ENCODE data around the gene GRK4. TPM values are rescaled to one million over a fixed set of nuclear protein-coding genes. Genes with fewer than 3 reads are reported as not detected.
"Not testable (repeated sequence)": the region's sequence is repeated elsewhere in the genome, so short reads cannot be mapped to it uniquely, and the experiment has no call there.

The GRK4 gene
- total RNA-seq, 1 donor from 2014 or later = 4.0 TPM

DNA sequence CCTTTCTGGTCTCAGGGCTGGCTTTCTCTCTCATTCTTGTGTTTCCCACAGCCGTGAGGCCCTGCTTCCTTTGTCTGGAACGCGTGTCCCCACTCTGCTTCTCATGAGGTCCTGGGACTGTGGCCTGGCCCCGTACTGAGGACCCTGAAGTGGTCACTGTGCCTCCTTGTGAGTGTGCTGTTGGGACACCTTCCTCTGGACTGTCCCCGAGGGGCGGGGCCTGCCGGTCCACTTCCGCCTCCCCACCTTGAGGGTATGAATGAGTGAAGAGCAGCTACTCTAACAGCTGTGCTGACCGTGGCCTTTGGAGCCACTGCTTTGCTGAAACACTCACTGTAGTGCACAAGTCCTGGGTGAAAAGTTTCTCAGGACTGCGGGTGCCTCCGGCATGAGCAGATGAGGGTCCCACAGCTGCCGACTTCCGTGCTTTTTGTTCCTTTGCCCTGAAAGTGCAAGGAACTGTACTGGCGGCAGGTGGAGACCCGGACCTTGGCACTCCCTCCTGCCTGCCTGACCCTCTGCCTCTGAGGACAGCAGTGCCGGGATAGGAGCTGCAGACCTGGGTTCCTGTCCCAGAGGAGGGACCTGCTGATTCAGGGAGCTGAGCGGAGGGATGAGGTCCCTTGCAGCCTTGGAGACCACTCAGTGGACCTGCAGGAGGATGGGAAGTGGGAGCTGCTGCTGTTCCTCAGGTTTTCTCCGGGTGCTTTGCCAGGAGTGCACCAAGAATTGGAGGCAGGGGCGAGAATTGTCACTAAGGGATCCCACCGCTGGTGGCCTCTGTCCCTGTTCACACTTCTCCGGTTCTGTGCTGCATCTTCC lies 73.0 kb downstream of the GRK4 start:
- intact Hi-C loops (cut with micrococcal nuclease) = no loop called here

DNA sequence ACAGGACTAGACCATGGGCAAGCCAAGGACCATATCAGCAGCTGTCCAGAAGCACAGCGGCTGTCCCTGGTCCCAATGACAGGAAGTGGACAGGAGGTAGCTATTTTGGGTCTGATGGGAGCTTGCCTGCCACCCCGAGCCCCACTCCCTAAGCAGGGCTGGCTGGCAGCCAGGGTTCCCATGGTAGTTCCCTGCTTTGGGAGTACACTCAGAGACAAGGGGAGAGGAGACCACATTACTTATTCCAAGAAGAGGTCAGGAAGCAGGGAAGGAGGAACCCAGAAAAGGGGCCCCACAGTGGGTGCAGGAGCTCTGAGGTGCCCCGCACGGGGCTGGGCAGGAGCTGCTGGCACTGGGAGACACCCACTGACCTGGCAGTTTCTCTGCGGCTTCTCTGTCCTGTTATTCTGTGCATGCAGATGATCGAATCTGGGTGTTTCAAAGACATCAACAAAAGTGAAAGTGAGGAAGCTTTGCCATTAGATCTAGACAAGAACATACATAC lies 74.6 kb downstream of the GRK4 start:
- intact Hi-C loops (cut with micrococcal nuclease) = loop anchor here (1.0 kb wide), 3 partner anchors 60 to 274 kb away; no protein-coding TSS in a partner anchor

DNA sequence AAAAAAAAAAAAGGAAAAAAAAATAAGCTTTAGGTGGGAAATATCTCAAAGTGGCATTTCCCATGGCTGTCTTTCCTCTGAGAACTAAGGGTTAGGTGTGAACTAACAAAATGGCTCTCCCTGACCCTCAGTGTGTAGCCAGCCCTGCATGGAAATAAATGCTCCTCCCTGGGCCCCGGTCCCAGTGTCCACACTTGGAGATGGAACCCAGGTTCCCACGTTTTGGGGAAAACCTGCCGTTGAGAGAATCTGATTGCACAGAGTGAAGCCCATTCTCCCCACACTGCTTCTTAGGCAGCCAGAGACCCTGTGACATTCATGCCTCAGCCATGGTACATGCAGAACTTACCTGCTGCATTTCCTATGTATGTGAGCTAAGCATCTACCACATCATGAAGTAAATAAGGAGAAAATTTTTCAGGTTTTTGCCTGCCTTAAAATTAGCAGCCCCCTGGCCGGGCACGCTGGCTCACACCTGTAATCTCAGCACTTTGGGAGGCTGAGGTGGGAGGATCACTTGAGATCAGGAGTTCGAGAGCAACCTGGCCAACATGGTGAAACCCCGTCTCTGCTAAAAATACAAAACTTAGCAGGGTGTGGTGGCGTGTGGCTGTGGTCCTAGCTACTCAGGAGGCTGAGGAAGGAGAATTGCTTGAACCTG lies 76.5 kb downstream of the GRK4 start:
- intact Hi-C loops (cut with micrococcal nuclease) = loop anchor here (2.0 kb wide), 1 partner anchor 283 kb away; the partner anchor contains the start of gene TNIP2

DNA sequence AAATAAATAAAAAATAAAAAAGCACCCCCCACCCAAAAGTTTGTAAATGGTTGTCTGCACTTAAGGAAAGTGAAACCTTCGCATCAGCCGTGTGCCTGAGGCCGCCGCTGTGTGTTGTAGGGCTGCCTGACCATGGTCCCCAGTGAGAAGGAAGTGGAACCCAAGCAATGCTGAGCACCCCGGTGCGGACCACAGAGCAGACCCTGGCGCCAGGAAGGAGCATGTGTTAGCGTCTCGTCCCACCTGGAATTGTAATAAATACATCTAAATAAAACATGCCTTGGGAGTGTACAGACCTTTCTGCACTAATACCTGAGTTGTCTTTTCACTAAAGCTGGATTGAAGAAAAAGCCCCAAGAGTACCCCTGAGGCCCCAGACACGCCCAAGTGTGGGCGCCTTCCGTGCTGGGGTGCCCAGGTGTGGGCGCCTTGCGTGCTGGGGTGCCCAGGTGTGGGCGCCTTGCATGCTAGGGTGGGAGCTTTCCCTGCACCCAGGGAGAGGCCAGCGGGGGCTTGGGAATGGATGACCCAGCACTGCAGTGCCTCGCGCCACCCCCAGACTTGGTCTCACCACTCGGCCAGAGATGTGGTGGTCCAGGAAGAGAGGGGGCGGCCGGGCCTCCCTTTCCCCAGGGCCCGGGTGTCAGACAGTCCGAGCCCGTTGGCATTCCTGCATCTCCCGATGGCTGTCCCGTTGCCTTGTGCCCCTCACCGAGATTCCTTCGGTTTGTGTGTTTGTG lies 77.3 kb downstream of the GRK4 start:
- intact Hi-C loops (cut with micrococcal nuclease) = loop anchor here (2.0 kb wide), 1 partner anchor 284 kb away; the partner anchor contains the start of gene TNIP2

DNA sequence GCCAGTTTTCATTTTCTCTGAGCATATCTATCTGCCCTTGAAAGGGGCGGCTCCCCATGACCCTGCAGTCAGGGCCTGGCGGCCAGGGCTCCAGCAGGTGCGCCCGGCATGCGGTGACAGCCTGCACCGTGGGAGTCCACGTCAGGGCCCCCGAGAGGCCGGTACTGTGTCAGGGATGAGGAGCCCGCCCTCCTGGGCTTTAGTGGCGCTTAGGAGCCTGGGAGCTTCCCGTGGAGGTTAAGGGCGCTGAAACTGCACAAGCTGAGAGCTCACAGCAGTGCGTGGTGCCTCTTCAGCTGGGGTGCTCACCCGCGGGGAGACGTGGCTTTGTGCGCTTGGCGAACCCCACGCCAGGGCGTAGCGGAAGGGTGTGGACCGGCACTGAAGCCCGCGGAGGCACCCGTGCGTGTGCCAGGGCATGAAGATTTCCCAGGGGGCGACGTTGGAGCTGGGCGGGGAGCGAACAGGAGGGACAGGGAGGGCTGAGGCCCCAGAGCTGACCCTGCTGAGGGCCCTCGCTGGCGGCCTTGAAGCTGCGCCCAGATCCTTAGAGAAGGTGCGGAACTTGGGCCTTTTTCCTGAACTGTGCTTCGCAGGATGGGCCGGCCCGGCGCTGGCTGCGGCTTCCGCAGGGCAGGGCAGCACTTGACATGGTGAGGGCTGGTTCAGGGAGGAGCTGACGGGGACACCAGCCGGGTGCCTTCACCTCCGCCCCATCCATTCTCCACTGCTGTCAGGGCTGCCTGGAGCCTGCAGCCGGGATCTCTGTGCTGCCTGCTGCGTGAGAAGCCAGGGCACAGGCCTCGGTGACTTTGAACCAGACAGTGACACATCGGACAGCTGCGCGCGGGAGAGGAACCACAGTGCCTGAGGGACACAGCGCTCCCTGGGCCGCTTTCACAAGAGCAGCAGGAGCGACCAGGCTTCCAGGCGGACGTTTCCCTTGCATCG lies 78.1 kb downstream of the GRK4 start:
- intact Hi-C loops (cut with micrococcal nuclease) = loop anchor here (2.0 kb wide), 1 partner anchor 285 kb away; the partner anchor contains the start of gene TNIP2

DNA sequence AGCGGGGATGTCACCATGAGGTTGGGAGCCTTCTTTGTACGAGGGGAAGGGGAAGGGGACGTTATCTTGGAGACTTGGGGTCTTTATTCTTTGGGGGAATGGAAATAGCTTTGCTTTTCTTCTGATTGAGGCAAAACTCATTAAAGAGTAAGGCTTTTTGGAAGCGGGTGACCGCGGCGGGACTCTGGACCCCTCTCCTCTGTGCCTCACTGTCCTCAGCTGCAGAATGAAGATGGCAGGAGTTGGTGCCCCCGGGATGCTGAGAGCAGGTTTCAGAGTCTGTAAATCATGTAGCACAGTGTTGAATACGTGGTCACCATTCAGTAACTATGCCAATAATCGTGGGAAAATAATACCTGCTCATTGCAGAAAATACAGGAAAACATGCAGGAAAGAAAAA lies 78.9 kb downstream of the GRK4 start:
- intact Hi-C loops (cut with micrococcal nuclease) = no loop called here

DNA sequence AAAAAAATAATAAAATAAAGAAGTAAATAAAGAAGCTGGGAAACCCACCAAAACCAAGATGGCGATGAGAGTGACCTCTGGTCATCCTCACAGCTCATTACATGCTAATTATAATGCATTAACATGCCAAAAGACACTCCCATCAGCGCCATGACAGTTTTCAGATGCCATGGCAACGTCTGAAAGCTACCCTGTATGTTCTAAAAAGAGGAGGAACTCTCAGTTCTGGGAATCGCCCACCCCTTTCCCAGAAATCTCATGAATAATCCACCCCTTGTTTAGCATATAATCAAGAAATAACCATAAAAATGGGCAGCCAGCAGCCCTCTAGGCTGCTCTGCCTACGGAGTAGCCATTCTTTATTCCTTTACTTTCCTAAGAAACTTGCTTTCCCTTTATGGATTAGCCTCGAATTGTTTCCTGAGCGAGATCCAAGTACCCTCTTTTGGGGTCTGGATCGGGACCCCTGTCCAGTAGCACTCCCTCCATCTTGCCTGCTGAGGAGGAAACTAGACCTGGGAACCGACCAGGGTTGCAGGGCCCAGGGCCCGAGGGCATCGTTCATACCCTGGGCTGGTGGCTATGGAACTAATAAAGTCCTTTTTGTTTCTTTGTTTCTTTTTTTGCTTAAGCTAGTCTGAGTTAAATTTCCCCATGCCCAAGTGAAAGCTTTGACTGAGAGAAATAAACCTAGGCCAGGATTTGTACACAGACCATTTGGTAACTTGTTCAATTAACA lies 80.1 kb downstream of the GRK4 start:
- intact Hi-C loops (cut with micrococcal nuclease) = no loop called here

DNA sequence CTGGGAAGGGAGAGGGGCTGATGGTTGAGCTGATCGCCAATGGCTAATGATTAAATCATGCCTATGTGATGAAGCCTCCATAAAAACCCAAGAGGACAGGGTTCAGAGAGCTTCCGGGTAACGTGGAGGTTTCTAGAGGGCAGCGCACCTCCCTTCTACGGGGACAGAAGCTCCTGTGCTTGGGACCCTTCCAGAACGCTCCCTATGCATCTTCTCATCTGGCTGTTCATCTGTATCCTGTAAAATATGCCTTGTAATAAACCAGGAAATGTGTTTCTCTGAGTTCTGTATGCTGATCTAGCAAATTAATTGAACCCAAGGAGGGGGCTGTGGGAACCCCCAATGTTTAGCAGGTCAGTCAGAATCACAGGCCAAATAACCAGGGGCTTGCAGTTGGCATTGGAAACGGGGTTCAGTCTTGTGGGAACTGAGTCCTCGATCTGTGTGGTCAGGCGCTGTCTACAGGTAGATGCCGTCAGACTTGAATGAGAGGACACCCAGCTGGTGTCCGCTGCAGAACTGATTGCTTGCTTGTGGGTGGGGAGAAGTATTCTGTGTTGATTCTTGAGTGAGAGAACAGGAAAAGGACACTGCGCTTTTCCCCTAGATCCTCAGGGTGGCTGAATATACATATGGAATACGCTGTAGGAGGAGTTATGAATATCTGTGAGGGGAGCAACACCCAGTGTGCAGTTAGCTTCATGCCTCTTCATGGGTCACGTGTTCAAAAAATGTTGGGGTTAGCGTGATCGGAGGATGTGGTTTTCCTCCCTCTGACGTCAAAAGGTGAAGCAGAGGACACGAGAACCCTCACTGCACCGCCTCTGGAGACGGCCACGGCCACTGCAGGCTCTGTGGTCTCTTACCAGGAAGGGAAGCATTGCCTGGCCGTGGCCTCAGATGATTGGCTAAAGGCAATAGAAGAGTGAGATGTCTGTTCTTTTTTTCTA lies 81.8 kb downstream of the GRK4 start:
- intact Hi-C loops (cut with micrococcal nuclease) = loop anchor here (5.0 kb wide), 4 partner anchors 42 to 628 kb away; partner anchors contain the start of genes ADD1, CFAP99, LRPAP1 and ZFYVE28

DNA sequence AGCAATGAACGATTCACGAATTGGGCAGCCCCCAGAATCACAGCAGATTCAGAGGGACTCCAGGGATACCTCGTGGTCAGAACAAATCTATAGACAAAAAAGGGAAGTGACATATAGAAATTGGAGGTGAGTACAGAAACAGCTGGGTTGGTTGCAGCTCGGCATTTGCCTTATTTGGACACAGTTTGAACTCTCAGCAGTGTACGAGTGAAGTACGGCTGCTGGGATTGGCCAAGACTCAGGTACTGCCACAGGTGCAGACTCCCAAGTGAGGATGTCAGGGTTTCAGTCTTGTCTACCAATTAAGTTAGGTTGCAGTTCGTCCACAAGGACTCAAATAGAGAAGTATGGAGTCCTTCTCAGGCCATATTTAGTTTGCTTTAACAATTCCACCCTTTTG lies 82.8 kb downstream of the GRK4 start:
- intact Hi-C loops (cut with micrococcal nuclease) = loop anchor here (2.0 to 5.0 kb wide), 5 partner anchors 41 to 629 kb away; partner anchors contain the start of genes ADD1, CFAP99, LRPAP1 and ZFYVE28

DNA sequence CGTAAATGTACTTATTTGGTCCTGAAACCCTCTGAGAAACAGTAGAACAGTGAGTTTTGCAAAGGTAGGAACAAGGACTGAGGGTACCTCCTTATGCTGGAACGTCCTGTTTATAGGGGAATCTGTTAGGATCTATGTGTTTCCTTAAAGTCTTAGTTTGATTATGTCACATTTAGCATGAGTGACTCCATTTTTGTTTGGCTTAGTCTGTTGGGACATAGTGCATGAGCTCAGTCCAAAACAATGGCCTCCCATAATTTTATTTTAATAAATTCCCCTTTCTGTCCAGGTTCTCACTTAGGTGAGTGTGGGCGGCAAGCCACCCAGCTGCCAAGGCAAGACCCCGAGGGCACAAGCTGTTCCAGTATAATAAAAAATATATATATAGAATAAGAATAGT lies 83.3 kb downstream of the GRK4 start:
- intact Hi-C loops (cut with micrococcal nuclease) = loop anchor here (1.0 to 5.0 kb wide), 11 partner anchors 28 to 804 kb away; partner anchors contain the start of genes ADD1, CFAP99, GRK4 and HAUS3

DNA sequence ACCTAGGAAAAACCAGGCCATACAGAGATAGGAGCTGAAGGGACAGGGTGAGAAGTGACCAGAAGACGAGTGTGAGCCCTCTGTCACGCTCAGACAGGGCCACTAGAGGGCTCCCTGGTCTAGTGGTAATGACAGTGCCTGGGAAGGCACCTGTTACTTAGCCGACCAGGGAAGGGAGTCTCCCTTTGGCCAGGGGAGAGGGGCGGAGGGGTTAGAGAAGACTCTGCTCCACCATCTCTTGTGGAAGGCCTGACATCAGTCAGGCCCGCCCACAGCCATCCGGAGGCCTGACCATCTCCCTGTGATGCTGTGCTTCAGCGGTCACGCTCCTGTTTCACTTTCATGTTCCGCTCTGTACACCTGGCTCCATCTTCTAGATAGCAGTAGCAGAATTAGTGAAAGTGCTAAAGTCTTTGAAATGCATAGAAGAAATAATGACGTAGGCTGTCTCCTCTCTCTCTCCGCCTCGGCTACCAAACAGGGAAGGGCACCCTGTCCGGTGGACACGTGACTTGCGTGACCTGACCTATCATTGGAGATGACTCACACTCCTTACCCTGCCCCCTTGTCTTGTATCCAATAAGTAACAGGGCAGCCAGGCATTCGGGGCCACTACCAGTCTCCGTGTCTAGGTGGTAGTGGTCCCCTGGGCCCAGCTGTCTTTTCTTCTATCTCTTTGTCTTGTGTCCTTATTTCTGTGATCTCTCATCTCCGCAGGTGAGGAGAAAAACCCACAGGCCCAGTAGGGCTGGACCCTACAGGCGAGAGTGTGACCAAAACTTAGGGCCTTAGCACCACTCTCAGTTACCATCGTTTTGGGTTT lies 84.3 kb downstream of the GRK4 start:
- intact Hi-C loops (cut with micrococcal nuclease) = loop anchor here (1.0 to 5.0 kb wide), 11 partner anchors 27 to 805 kb away; partner anchors contain the start of genes ADD1, CFAP99, GRK4 and HAUS3

DNA sequence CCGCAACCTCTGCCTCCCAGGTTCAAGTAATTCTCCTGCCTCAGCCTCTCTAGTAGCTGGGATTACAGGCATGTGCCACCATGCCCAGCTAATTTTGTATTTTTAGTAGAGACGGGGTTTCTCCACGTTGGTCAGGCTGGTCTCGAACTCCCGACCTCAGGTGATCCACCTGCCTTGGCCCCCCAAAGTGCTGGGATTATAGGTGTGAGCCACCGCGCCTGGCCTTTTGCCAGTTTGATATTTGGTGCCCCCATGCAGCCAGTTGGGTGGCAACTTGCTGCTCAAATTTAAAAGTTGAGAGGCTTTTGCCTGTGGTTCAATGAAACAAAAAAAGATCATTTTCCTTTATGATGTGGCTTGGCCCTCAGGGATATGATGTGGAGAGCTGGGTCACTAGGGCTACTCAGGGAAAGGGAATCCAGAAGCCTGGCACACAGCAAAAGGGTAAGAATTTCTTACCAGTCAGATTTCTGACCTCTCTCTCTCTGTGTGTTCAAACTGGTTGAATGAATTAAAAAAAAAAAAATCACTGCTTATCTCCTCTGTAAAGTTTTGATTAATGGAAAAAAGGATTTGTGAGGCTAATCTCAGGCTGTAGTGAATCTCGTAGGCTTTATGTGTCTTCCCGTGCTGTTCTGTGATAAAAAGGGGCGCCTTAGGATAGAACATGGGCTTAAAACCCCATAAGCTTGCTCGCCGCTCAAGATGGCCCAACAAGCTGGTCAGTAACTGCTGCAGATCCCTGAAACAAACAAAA lies 87.9 kb downstream of the GRK4 start:
- intact Hi-C loops (cut with micrococcal nuclease) = not testable (repeated sequence)

DNA sequence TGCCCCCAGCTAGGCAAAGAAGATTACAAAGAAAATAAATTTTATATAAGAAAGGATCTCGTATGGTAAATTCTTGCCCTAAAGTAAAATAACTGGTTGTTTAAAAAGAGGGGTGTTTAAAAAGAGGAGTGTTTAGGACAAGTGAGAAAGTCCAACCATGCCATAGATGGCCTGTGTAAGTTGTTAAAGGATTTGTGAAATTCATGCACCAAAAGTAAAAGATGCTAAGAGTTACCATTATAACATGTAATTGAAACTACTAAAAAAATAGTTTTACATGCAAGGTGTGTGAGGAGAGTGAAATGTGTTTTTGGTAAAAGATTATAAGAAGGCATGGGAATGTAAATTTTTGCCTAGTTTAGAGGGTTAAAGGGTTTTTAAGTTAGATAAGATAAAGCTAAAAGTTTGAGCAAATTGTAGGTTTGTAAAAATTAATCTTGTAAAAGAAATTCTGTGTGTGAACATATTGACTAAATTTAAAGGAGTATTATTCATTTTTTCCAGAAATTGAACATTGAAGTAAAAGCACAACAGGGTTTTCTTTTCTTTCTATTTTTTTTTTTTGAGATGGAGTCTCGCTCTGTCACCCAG lies 90.9 kb downstream of the GRK4 start:
- intact Hi-C loops (cut with micrococcal nuclease) = no loop called here

DNA sequence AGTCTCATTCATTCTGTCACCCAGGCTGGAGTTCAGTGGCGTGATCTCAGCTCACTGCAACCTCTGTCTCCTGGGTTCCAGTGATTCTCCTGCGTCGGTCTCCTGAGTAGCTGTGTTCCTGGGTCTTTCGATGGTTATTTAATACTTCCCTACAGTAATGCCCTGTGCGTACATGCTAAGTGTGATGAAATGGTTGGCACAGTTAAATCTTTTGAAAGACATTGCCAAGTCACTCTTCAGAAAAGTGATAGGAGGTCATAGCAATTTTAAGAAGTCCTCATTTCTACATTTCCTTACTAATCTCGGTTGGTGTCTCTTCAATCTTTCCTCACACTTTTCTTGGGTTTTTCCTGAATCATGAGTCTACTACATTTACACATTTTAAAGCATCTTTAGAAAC lies 96.6 kb downstream of the GRK4 start:
- intact Hi-C loops (cut with micrococcal nuclease) = no loop called here

DNA sequence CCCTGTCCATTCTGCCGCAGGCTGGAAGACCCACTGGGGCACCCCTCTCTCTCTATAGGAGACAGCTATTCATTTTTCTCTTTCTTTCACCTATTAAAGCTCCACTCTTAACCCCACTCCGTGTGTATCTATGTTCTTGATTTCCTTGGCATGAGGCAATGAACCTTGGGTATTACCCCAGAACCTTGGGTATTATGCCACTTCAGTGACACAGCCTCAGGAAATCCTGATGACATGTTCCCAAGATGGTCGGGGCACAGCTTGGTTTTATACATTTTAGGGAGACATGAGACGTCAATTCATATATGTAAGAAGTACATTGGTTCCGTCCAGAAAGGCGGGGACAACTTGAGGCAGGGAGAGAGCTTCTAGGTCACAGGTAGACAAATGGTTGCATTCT lies 97.6 kb downstream of the GRK4 start:
- intact Hi-C loops (cut with micrococcal nuclease) = no loop called here

DNA sequence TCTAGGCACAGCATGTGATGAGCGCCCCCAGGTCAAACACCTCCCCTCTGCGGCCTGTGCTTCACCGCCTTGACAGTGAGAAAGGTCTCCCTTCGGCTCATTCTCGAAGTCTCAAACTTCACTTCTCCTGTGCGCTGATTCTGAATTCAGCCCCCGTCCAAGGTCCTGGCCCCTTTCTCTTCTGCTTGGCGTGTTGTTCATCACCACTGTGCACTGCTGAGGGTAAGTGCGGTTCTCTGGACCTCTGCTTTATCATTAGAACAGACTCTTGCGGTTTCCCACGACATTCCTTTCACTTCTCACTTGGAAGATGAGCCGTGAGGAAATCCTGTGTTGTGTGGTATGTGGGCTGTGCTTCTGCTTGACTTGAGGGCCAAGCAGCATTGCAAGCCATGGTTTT lies 99.1 kb downstream of the GRK4 start:
- intact Hi-C loops (cut with micrococcal nuclease) = no loop called here

All from T-helper 1 cell treated with Interleukin-12 subunit alpha and Interleukin-12 subunit beta and Interleukin-4 antibody, amounts not matched to agents 30 ng/mL and 1 ng/mL, for 36 hours (primary cell).